Upper lobe of left lung (tissue), 4 donors: ENCODE measurements around the gene ITPRIPL1.

Source experiments
- CTCF ChIP-seq, 6 experiments: fragments of 450-650 bp in 4 of 6; fragments of 200-600 bp in 2 of 6; sonication (generic) in 2 of 6; IDR thresholded peaks; one replicate each; pipeline ENCODE4 v1.5.1; 2016 to 2019; ENCODE audit warnings: antibody characterized with exemption in 6 of 6
- POLR2A ChIP-seq, 4 donors: fragments of 450-650 bp; IDR thresholded peaks; one replicate each; pipeline ENCODE4 v1.5.1; 2016 to 2017; ENCODE audit warnings: antibody characterized with exemption in 4 of 4, mild to moderate bottlenecking in 2 of 4

- TF ChIP-seq CTCF (IDR thresholded peaks at IDR 0.05) (no peak), POLR2A (IDR thresholded peaks at IDR 0.05) (no peak)
Measured at GRCh38 chr2:96308248-96308647, 16.9 kb upstream of the ITPRIPL1 start.
